Esophagus mucosa (tissue), 1 donor: ENCODE measurements around the gene PRTFDC1. TPM values are rescaled to one million over a fixed set of nuclear protein-coding genes. Genes with fewer than 3 reads are reported as not detected.
"Not testable (repeated sequence)": the region's sequence is repeated elsewhere in the genome, so short reads cannot be mapped to it uniquely, and the experiment has no call there.

Source experiments
- ATAC-seq: fragments of 200-7000 bp; cut with Tn5 transposase; one replicate; pipeline ENCODE4 v1.9.1; 2020
- total RNA-seq: library from RNA; stranded (reverse); gene quantifications from one replicate; pipeline ENCODE4 v1.2.4, GENCODE V29; 2023
- donor health status: DM: yes; HTN: yes; CAD: no.

PRTFDC1 gene, protein sequence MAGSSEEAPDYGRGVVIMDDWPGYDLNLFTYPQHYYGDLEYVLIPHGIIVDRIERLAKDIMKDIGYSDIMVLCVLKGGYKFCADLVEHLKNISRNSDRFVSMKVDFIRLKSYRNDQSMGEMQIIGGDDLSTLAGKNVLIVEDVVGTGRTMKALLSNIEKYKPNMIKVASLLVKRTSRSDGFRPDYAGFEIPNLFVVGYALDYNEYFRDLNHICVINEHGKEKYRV
- total RNA-seq, result 2.1 TPM

DNA sequence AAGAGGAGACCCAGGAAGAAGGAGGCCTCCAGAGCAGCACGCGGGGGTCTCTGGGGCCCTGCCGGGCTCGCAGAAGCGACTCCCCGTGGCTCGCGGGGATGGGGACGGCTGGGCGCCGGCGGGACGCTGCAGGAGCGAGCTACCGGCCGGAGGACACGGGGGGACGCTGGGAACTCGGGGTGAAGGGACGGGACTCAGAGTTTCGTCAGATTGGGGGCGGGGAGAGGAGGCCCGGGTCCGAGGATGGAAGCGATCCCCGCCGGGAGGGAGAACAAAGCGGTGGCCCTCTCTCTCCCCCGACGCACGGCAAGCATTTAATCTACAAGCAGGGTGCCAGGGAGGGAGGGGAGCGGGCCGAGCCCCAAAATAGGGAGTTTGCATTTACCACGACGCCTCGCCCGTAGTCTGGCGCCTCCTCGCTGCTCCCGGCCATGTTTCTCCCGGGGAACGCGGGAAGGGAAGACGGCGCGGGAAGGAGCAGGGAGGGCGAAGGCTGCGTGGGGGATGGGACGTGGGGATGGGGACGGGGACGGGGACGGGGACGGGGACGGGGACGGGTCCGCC, at the start of gene PRTFDC1:
Gene PRTFDC1, minus strand, starts transcription at position 464 of the 564 bp plus-strand sequence. Its CDS starts 31 bp downstream, at position 433.
- ATAC-seq, result peak; percentile 32

DNA sequence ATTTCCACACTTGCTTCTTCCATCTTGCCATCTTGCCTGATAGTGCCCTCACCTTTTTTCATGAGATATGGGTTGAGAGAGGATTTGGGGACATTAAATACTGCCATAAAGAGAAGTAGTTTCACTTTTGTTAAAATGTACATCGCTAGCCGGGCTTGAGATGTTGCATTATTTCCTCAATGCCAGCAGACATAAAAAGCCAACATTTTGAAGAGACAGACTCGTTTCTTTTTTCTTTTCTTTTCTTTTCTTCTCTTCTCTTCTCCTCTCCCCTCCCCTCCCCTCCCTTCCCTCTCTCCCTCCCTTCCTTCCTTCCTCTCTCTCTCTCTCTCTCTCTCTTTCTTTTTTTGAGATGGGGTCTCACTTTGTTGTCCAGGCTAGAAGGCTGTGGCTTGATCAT, 45.6 kb upstream of the PRTFDC1 start:
- ATAC-seq, result no peak

- ATAC-seq, result no peak
Measured at GRCh38 chr10:24995072-24995471, 42.7 kb upstream of the PRTFDC1 start.

- ATAC-seq, result no peak
Measured at GRCh38 chr10:24993237-24993958, 41.0 kb upstream of the PRTFDC1 start.

GRCh38 chr10:24992512-24993133, 40.2 kb upstream of the PRTFDC1 start:
- ATAC-seq, result peak; percentile 55

DNA sequence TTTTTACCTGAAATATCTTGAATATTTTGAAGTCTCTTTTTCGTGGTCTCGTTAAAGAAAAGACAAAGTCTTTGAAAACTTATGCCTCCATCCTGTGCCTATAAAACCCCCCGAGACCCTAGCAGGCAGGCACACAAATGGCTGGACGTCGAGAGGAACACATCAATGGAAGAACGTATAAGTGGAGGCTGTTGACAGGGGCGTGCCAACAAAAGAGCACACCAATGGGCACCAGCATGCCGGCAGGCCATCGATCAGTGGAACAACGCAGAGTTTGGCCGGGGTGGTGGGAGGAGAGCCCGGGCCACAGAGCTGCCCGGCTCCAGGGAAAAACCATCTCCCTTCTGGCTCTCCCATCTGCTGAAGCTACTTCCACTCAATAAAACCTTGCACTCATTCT, 38.9 kb upstream of the PRTFDC1 start:
- no peak for ATAC-seq

GRCh38 chr10:24989867-24990266, 37.5 kb upstream of the PRTFDC1 start:
- ATAC-seq, result no peak

- no peak for ATAC-seq
Measured at GRCh38 chr10:24988831-24989640, 36.6 kb upstream of the PRTFDC1 start.

DNA sequence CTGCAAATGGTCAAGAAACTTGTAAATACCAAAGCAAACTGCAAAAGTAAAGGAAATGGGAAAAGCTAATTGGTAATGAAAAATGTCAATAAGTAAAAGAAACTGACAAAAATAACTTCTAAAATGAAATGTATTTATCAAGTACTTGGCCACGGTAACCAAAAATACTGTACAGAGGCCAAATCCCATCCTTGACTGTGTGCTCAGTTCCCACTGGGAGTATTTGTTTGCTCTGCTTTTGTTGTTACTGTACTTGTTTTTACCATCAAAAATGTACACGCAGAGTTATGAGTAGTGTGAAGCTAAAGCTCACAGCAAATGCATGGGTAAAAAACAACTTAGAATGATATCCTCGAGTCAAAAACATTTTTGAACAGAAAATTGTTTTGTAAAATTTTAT, 32.5 kb upstream of the PRTFDC1 start:
- no peak for ATAC-seq

GRCh38 chr10:24983946-24984345, 31.5 kb upstream of the PRTFDC1 start:
- ATAC-seq, result no peak

GRCh38 chr10:24983130-24983529, 30.7 kb upstream of the PRTFDC1 start:
- ATAC-seq, result no peak

DNA sequence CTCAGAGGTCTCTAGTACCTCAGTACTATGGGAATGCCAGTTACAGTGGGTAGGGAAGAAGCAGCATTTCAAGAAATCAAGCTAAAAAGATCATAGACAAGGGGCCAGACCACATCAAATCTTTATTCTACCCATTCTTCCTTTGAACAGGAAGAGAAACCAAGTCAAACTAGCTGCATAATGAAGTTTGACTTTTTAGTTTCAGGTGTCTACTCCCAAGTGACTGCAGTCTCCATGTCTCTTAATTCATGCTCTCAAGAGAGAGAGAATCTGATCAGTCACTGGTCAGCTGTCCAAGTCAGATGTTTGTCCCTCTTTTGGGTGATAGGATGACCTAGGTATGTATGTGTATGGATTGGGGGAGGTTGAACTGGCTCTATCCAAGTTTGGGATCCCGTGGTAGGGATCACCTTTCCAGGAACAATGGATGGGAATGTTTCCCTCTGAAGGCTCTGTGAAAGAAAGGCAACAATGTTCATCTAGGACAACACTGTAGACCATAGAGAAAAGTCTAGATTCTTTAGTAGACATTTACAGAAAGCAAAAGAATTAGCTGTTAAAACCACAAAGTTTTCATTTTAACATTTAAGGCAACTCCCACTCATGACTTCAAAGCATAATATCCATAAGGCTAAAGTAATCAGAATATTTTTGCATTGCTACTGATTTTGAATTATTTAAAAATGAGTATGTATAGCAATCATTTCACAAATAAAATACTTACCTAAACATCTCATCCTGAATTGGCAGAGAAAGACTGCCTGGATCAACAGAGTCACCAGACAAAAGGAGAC, 30.1 kb upstream of the PRTFDC1 start:
- ATAC-seq, result no peak

- ATAC-seq, result peak; percentile 85
Measured at GRCh38 chr10:24981161-24981710, 28.8 kb upstream of the PRTFDC1 start.

GRCh38 chr10:24979685-24980084, 27.3 kb upstream of the PRTFDC1 start:
- ATAC-seq, result no peak

DNA sequence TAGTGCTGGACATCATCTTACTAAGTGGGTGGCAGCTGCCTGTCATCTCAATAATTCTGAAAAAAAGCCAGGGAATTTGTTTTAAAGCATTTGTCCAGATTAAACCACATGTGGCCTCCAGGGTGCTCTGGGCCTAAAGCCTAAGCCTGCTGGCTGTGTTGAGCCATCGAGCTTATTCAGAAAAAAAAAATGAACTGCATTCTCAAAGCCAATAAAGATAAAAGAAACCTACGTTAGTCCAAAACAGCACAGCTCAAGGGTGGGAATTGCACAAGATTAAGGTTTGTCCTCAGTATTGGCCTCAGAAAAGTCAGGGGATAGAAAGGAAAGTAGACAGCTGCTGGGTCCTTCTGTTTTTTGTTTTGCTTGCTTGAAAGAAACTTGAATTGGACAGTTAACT, 22.6 kb upstream of the PRTFDC1 start:
- no peak for ATAC-seq

- no peak for ATAC-seq
Measured at GRCh38 chr10:24973163-24973562, 20.8 kb upstream of the PRTFDC1 start.

- no peak for ATAC-seq
Measured at GRCh38 chr10:24971374-24971773, 19.0 kb upstream of the PRTFDC1 start.

DNA sequence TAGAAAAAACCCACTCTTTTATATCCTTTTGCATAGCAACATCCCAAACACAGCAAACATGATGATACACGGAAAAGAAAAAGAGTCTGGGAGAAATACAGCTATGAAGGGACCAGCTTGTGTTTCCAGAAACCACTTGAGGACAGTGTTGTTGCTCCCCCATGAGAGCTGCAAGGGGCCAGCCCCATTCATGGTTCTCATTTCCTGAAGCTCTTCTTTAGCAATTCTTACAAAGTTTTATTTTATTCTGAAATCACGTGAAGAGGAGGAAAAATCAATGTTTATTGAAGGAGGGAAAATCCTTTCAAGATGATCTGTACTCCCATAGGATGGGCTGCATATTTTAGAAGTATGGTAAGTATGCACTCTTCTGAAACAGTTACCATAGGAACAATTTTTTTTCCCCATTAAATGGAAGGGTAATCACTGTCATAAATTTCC, 17.5 kb upstream of the PRTFDC1 start:
- ATAC-seq, result no peak

DNA sequence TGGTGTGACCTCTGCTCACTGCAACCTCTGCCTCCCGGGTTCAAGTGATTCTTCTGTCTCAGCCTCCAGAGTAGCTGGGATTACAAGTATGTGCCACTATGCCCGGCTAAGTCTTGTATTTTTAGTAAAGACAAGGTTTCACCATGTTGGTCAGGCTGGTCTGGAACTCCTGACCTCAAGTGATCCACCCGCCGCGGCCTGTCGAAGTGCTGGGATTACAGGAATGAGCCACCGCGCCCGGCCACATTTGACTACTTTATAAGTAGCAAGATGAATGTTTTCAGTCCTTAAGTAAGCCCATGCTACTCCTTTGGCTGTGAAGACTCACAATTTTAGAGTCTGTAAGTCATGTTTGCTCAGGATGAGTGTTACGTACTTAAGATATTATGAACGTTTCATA, 16.5 kb upstream of the PRTFDC1 start:
- not testable (repeated sequence) for ATAC-seq

GRCh38 chr10:24968349-24968748, 15.9 kb upstream of the PRTFDC1 start:
- ATAC-seq, result no peak

DNA sequence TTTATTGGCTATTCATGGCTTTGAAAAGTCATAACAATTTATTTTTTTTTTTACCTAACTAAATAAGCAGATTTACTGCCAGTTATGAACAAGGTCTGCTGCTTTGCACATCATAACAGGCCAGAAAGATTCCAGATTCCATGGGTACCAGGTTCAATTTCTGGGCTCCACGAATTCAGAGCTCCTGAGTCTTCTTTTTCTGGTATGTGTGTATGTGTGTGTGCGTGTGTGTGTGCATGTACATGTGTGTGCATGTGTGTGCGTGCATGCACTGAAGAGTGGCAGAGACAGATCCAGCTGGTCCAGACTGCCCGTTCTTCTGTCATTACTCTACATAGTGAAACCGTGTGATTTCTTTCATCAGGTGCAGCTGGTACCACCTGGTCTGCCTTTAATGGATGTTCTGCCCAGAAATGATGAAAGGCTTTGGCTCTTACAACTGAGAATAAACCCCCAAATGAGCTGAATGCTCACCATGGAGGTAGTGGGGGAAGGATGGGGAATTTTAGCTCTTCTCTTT, 14.6 kb upstream of the PRTFDC1 start:
- ATAC-seq, result no peak
